ENCODE measurements around the gene GPR183.

Gene GPR183

GRCh38 chr13:99321709-99322108, 14.5 kb upstream of the GPR183 start:
- TF ChIP-seq CTCF (IDR thresholded peaks at IDR 0.05; ENCODE audit: control insufficient read depth, extremely low read depth, insufficient read depth): no peak
- H3K4me3 ChIP-seq (ENCODE audit: low read depth, low read length): no peak overlapping the region
- DNase-seq (ENCODE audit: low read depth): no peak

- DNase-seq (ENCODE audit: low read depth): no peak
- TF ChIP-seq CTCF (IDR thresholded peaks at IDR 0.05; ENCODE audit: control insufficient read depth, extremely low read depth, insufficient read depth): no peak
Observed at GRCh38 chr13:99320693-99321481, 13.7 kb upstream of the GPR183 start.

GRCh38 chr13:99316657-99317256, 9.6 kb upstream of the GPR183 start:
- no peak overlapping the region for H3K4me3 ChIP-seq (ENCODE audit: low read depth, low read length)
- TF ChIP-seq CTCF (IDR thresholded peaks at IDR 0.05; ENCODE audit: control insufficient read depth, extremely low read depth, insufficient read depth): no peak
- no peak for DNase-seq (ENCODE audit: low read depth)

More at GRCh38 chr13:99320693-99321481, 13.7 kb upstream of the GPR183 start:
- H3K4me3 ChIP-seq (ENCODE audit: low read depth, low read length): no peak overlapping the region

- H3K4me3 ChIP-seq (ENCODE audit: low read depth, low read length): no peak overlapping the region
- DNase-seq (ENCODE audit: low read depth): no peak
- no peak for TF ChIP-seq CTCF (IDR thresholded peaks at IDR 0.05; ENCODE audit: control insufficient read depth, extremely low read depth, insufficient read depth)
Observed at GRCh38 chr13:99316224-99316623, 9.0 kb upstream of the GPR183 start.

GRCh38 chr13:99315186-99315585, 8.0 kb upstream of the GPR183 start:
- no peak for TF ChIP-seq CTCF (IDR thresholded peaks at IDR 0.05; ENCODE audit: control insufficient read depth, extremely low read depth, insufficient read depth)
- no peak overlapping the region for H3K4me3 ChIP-seq (ENCODE audit: low read depth, low read length)

GRCh38 chr13:99314640-99315176, 7.5 kb upstream of the GPR183 start:
- no peak for DNase-seq (ENCODE audit: low read depth)
- no peak overlapping the region for H3K4me3 ChIP-seq (ENCODE audit: low read depth, low read length)
- TF ChIP-seq CTCF (IDR thresholded peaks at IDR 0.05; ENCODE audit: control insufficient read depth, extremely low read depth, insufficient read depth): no peak

More at GRCh38 chr13:99315186-99315585, 8.0 kb upstream of the GPR183 start:
- no peak for DNase-seq (ENCODE audit: low read depth)

All from LNCaP clone FGC (cell line).